GM23248 (cell line): ENCODE measurements around the gene TOPBP1. TPM values are rescaled to one million over a fixed set of nuclear protein-coding genes. Genes with fewer than 3 reads are reported as not detected.

Source experiments
- DNase-seq: peaks from one replicate; pipeline ENCODE4 v3.0.0-alpha.2; 2015
- H2AFZ ChIP-seq: fragments of 200-600 bp; sonication (generic); 2 replicates; pipeline ENCODE4 v1.6.1; 2016; ENCODE audit warnings: antibody characterized with exemption
- H3F3A ChIP-seq: fragments of 200-600 bp; sonication (generic); 2 replicates; pipeline ENCODE4 v1.6.1; 2016; ENCODE audit warnings: mild to moderate bottlenecking, antibody characterized with exemption, mixed run types; ENCODE audit not compliant: insufficient read depth
- H3K27ac ChIP-seq: fragments of 200-600 bp; sonication (generic); 2 replicates; pipeline ENCODE4 v1.5.1; 2016; ENCODE audit warnings: mild to moderate bottlenecking
- H3K27me3 ChIP-seq: fragments of 200-600 bp; sonication (generic); replicated peaks from 2 replicates; pipeline ENCODE4 v1.6.1; 2016; ENCODE audit warnings: mild to moderate bottlenecking; ENCODE audit not compliant: insufficient read depth
- H3K36me3 ChIP-seq: fragments of 200-600 bp; sonication (generic); 2 replicates; pipeline ENCODE4 v1.6.1; 2016; ENCODE audit warnings: low read depth, mild to moderate bottlenecking
- H3K4me1 ChIP-seq: fragments of 200-600 bp; sonication (generic); 2 replicates; pipeline ENCODE4 v1.6.1; 2016; ENCODE audit warnings: mild to moderate bottlenecking; ENCODE audit not compliant: insufficient read depth
- H3K4me2 ChIP-seq: fragments of 200-600 bp; sonication (generic); one replicate; pipeline ENCODE4 v1.6.1; 2016; ENCODE audit warnings: mild to moderate bottlenecking; ENCODE audit not compliant: unreplicated experiment
- H3K4me3 ChIP-seq: fragments of 200-600 bp; sonication (generic); 2 replicates; pipeline ENCODE4 v1.5.1; 2016; ENCODE audit warnings: mild to moderate bottlenecking
- H3K79me2 ChIP-seq: fragments of 200-600 bp; sonication (generic); 2 replicates; pipeline ENCODE4 v1.6.1; 2016; ENCODE audit warnings: mild to moderate bottlenecking; ENCODE audit not compliant: insufficient read depth
- H3K9ac ChIP-seq: fragments of 200-600 bp; sonication (generic); 2 replicates; pipeline ENCODE4 v1.6.1; 2016; ENCODE audit warnings: mild to moderate bottlenecking
- H3K9me2 ChIP-seq: fragments of 200-600 bp; sonication (generic); 2 replicates; pipeline ENCODE4 v1.6.1; 2016; ENCODE audit warnings: mixed run types, mild to moderate bottlenecking, moderate library complexity; ENCODE audit not compliant: insufficient read depth
- H3K9me3 ChIP-seq: fragments of 200-600 bp; sonication (generic); one replicate; pipeline ENCODE4 v1.6.1; 2017; ENCODE audit warnings: low read depth
- H4K20me1 ChIP-seq: fragments of 200-600 bp; sonication (generic); 2 replicates; pipeline ENCODE4 v1.6.0; 2016; ENCODE audit not compliant: insufficient read depth
- EZH2 ChIP-seq: fragments of 200-600 bp; sonication (generic); IDR thresholded peaks from 2 replicates; pipeline ENCODE4 v1.6.1; 2018; ENCODE audit warnings: antibody characterized with exemption, mild to moderate bottlenecking; ENCODE audit not compliant: insufficient read depth, poor library complexity, severe bottlenecking
- EZH2phosphoT487 ChIP-seq: fragments of 200-600 bp; sonication (generic); IDR thresholded peaks from 2 replicates; pipeline ENCODE4 v1.6.1; 2018; ENCODE audit warnings: antibody characterized with exemption, moderate library complexity, mild to moderate bottlenecking, low read depth; ENCODE audit not compliant: insufficient read depth
- WGBS, 2 experiments: methylation state at CpG; one replicate each; pipeline ENCODE4 v1.1.6; 2015 to 2017; ENCODE audit warnings: low lambda C conversion rate in 2 of 2, low coverage in 1 of 2; ENCODE audit errors: missing lambda C conversion rate in 2 of 2; 5-methylcytosine and 5-hydroxymethylcytosine counted together
- in situ Hi-C: fragments of 300-500 bp; cut with MboI; formaldehyde crosslinking; loops from 2 replicates; pipeline ENCODE4 v1.15.0; 2020
- polyA plus RNA-seq: library from polyadenylated mRNA; unstranded; fragments of >200 nt; fragmentation: Nextera tagmentation; extraction: Ambion mirVana; gene quantifications from 2 replicates; pipeline ENCODE4 v1.2.1, GENCODE V29; 2016
- total RNA-seq: library from RNA; depleted of rRNA; stranded (reverse); fragments of >200 nt; shearing (Covaris generic); gene quantifications from 2 replicates; pipeline ENCODE4 v1.2.3, GENCODE V29; 2014

The TOPBP1 gene
- total and polyA plus RNA-seq, 2 experiments from 2014 or later, result 9.4 to 21.0 TPM

DNA sequence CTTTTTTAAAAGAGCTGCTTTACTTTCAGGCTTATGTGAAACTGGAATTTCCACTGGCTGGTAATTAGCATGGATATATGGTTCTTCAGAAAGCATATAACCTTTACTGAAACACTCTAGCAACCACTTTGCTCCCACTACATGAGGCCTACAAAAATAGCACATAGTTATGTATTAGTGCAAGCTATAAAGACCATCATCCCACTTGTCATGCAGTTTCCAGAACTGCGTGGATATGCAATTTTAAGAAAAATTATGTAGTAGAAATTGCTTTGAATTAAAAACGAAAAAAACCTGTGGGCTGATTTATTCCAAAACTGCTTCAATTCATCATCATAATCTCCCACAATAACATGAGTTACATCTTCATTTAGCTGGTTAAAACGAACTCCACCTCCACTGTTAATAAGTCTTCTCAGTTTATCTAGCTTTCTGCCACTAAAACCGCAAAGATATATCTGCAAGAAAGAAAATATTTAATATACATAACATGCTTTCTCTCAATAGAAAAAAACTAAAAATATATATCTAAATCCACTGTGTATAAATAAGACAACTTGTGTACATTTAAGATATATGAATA is 12.2 kb downstream of the TOPBP1 start:
- Histone ChIP-seq H4K20me1 (no peaks in the 10 kb centered on the region), H3K4me3 (no peak overlapping the region), H3K9me3 (no peaks in the 10 kb centered on the region), H3K27me3 (no peaks in the 10 kb centered on the region), H3K9ac (no peak overlapping the region), H2AFZ (no peak overlapping the region), H3K4me2 (no peak overlapping the region), H3K4me1 (peaks cover 11% of the 10 kb centered on the region), H3K9me2 (no peaks in the 10 kb centered on the region), H3F3A (0 out of 2 replicates have a peak, but pooled peaks cover 7% of the 10 kb centered on the region), H3K27ac (no peak overlapping the region), H3K36me3 (peaks cover 60% of the 10 kb centered on the region), H3K79me2 (no peaks in the 10 kb centered on the region)
- DNase-seq, result no peak
- WGBS, 2 experiments, result 85 to 90% methylated on average over 4 of the region's 4 CpGs
- in situ Hi-C loops, result no loop called here
- TF ChIP-seq EZH2phosphoT487, result no peak
- no peak for TF ChIP-seq EZH2

- no peaks in the 10 kb centered on the region for H3K9me2 ChIP-seq
- peaks cover 14% of the 10 kb centered on the region for H3K4me1 ChIP-seq
- peak overlapping the region; percentile 39 for H3K4me2 ChIP-seq
- in situ Hi-C loops, result no loop called here
- H3K4me3 ChIP-seq, result no peak overlapping the region
- H3K27ac ChIP-seq, result peak overlapping the region; percentile 23; the same call in 1 of the 2 replicates
- peaks cover 34% of the 10 kb centered on the region for H3K36me3 ChIP-seq
- H3K9ac ChIP-seq, result no peak overlapping the region
- H2AFZ ChIP-seq, result no peak overlapping the region
- TF ChIP-seq EZH2, result no peak
- TF ChIP-seq EZH2phosphoT487, result no peak
- H3K9me3 ChIP-seq, result no peaks in the 10 kb centered on the region
- H4K20me1 ChIP-seq, result no peaks in the 10 kb centered on the region
- 0 out of 2 replicates have a peak, but pooled peaks cover 7% of the 10 kb centered on the region for H3F3A ChIP-seq
- H3K79me2 ChIP-seq, result no peaks in the 10 kb centered on the region
- peak; percentile 88 for DNase-seq
- WGBS, 2 experiments, result 93 to 100% methylated on average over 1 of the region's 1 CpG
- no peaks in the 10 kb centered on the region for H3K27me3 ChIP-seq
Measured at GRCh38 chr3:133644768-133645167, 17.0 kb downstream of the TOPBP1 start.

- Histone ChIP-seq H3F3A (0 out of 2 replicates have a peak, but pooled peaks cover 7% of the 10 kb centered on the region), H3K79me2 (no peaks in the 10 kb centered on the region; the same call in 1 of the 2 replicates), H3K27me3 (no peaks in the 10 kb centered on the region), H3K36me3 (peaks cover 31% of the 10 kb centered on the region), H3K4me2 (no peak overlapping the region), H3K9me2 (no peaks in the 10 kb centered on the region), H3K4me3 (no peak overlapping the region), H3K9me3 (no peaks in the 10 kb centered on the region), H2AFZ (no peak overlapping the region), H3K9ac (no peak overlapping the region), H3K4me1 (peaks cover 14% of the 10 kb centered on the region), H3K27ac (no peak overlapping the region), H4K20me1 (no peaks in the 10 kb centered on the region)
- DNase-seq, result no peak
- 94 to 100% methylated on average over 2 of the region's 2 CpGs for WGBS, 2 experiments
- TF ChIP-seq EZH2phosphoT487 (no peak), EZH2 (no peak)
- in situ Hi-C loops, result no loop called here
Measured at GRCh38 chr3:133643611-133644010, 18.1 kb downstream of the TOPBP1 start.

DNA sequence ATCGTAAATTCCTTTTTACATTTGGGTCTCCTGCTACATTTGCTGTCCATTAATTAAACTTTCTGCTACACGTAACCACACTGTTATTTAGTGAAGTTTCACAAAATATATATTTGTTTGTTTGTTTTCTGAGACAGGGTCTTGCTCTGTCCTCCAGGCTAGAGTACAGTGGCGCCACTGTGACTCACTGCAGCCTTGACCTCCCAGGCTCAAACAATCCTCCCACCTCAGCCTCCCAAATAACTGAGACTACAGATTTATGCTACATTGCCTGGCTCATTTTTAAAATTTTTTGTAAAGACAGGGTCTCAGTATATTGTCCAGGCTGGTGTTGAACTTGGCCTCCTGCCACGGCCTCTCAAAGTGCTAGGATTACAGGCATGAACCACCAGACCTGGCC is 20.5 kb downstream of the TOPBP1 start:
- WGBS, 2 experiments, result 99 to 100% methylated on average over 4 of the region's 4 CpGs
- no peak for DNase-seq
- in situ Hi-C loops, result no loop called here

More for the DNA sequence above, 20.5 kb downstream of the TOPBP1 start:
- Histone ChIP-seq H3F3A (0 out of 2 replicates have a peak, but pooled peaks cover 7% of the 10 kb centered on the region), H3K9ac (no peak overlapping the region), H3K9me3 (no peaks in the 10 kb centered on the region), H3K4me2 (no peak overlapping the region), H3K36me3 (peaks cover 34% of the 10 kb centered on the region), H3K79me2 (no peaks in the 10 kb centered on the region; the same call in 1 of the 2 replicates), H2AFZ (no peak overlapping the region), H3K27ac (no peak overlapping the region), H3K4me1 (peaks cover 14% of the 10 kb centered on the region), H3K27me3 (no peaks in the 10 kb centered on the region), H3K4me3 (no peak overlapping the region), H4K20me1 (no peaks in the 10 kb centered on the region), H3K9me2 (no peaks in the 10 kb centered on the region)
- TF ChIP-seq EZH2 (no peak), EZH2phosphoT487 (no peak)
